Fibroblast of villous mesenchyme (primary cell): ENCODE results near the gene MAP2K5. TPM values are rescaled to one million over a fixed set of nuclear protein-coding genes. Genes with fewer than 3 reads are reported as not detected.

Experiments used
- DNase-seq: peaks from one replicate; pipeline ENCODE4 v3.0.0-alpha.2; 2010; ENCODE audit warnings: low read depth
- H3K4me3 ChIP-seq: 2 replicates; pipeline ENCODE4 v1.5.1; 2011; ENCODE audit warnings: low read depth, mild to moderate bottlenecking, low read length
- CTCF ChIP-seq: IDR thresholded peaks from 2 replicates; pipeline ENCODE4 v1.5.1; 2012; ENCODE audit warnings: low read depth, mild to moderate bottlenecking, low read length; ENCODE audit not compliant: insufficient read depth
- total RNA-seq: library from RNA; depleted of rRNA; stranded (reverse); fragments of >200 nt; gene quantifications from 2 replicates; pipeline ENCODE4 v1.2.3, GENCODE V29; 2012

The MAP2K5 gene
- 6.1 and 6.9 TPM in 2 replicates for total RNA-seq

- peak; percentile 73 for DNase-seq
- TF ChIP-seq CTCF, result no peak
- peak within 1 kb of the TSS; percentile 91 for H3K4me3 ChIP-seq
Measured at GRCh38 chr15:67542420-67543347, at the start of gene MAP2K5. Gene MAP2K5 (plus strand): TSS chr15:67542703. CDS start chr15:67543336, 633 bp downstream.

- DNase-seq, result no peak
- TF ChIP-seq CTCF, result no peak
- H3K4me3 ChIP-seq, result no peak overlapping the region
Measured at GRCh38 chr15:67495585-67495984, 46.9 kb upstream of the MAP2K5 start.

- no peak overlapping the region for H3K4me3 ChIP-seq
- peak; percentile 47 for TF ChIP-seq CTCF
- peak; percentile 45 for DNase-seq
Measured at GRCh38 chr15:67501177-67501835, 41.2 kb upstream of the MAP2K5 start.

- no peak for TF ChIP-seq CTCF
- no peak for DNase-seq
- no peak overlapping the region for H3K4me3 ChIP-seq
Measured at GRCh38 chr15:67501836-67502461, 40.6 kb upstream of the MAP2K5 start.

GRCh38 chr15:67504056-67504455, 38.4 kb upstream of the MAP2K5 start:
- H3K4me3 ChIP-seq, result no peak overlapping the region
- no peak for TF ChIP-seq CTCF
- DNase-seq, result no peak

- TF ChIP-seq CTCF, result no peak
- DNase-seq, result peak; percentile 65
- H3K4me3 ChIP-seq, result no peak overlapping the region
Measured at GRCh38 chr15:67504796-67505195, 37.7 kb upstream of the MAP2K5 start.
